ENCODE measurements around the gene PAN2.

PAN2 gene

GRCh38 chr12:56307221-56307965 lies 26.4 kb downstream of the PAN2 start:
- Mint-ChIP-seq H3K4me3 (no peak overlapping the region), H3K27me3 (ENCODE audit: low read depth) (no peaks in the 10 kb centered on the region), H3K9me3 (no peaks in the 10 kb centered on the region), H3K4me1 (ENCODE audit: low read depth) (no peaks in the 10 kb centered on the region), H3K27ac (no peak overlapping the region), H3K36me3 (ENCODE audit: low read depth) (peaks cover 10% of the 10 kb centered on the region)
- DNase-seq (ENCODE audit: low spot score): no peak

DNA sequence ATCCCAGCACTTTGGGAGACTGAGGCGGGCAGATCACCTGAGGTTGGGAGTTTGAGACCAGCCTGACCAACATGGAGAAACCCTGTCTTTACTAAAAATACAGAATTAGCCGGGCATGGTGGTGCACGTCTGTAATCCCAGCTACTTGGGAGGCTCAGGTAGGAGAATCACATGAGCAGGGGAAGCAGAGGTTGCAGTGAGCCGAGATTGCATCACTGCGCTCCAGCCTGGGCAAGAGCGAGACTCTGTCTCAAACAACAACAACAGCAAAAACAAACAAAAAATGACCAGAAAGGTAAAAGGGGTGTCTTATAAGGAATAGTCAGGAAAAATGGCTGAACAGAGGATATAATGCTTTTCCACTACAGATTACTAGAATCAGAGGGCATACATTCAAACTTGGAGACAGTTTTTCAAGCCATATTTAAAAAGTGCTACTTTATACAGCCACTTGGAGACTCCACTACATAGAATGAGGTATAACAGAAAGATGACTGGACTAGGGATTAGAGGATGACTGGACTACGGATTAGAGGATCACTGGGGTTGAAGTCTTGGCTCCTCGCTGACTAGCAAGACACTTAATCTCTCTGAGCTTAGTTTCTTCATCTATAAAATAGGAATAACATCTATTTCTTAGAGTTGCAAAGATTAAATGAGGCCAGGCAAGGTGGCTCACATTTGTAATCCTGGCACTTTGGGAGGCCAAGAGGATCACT lies 28.8 kb downstream of the PAN2 start:
- Mint-ChIP-seq H3K36me3 (ENCODE audit: low read depth) (peaks cover 5% of the 10 kb centered on the region), H3K27ac (no peak overlapping the region), H3K4me1 (ENCODE audit: low read depth) (peaks cover 15% of the 10 kb centered on the region), H3K4me3 (no peak overlapping the region), H3K27me3 (ENCODE audit: low read depth) (no peaks in the 10 kb centered on the region), H3K9me3 (no peaks in the 10 kb centered on the region)
- no peak for DNase-seq (ENCODE audit: low spot score)

DNA sequence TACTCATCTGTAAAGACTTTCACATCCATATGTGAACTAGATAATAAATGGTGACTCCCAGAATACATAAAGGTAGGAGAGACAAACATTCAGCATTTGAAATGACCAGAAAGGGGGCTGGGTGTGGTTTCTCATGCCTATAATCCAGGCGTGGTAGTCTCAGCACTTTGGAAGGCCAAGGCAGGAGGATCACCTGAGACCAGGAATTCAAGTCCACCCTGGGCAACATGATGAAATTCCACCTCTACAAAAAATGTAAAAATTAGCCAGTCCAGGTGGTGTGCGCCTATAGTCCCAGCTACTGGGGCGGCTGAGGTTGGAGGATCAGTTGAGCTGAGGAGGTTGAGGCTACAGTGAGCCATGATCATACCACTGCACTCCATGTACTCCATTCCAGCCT lies 29.5 kb downstream of the PAN2 start:
- Mint-ChIP-seq H3K27ac (no peak overlapping the region), H3K4me1 (ENCODE audit: low read depth) (peaks cover 15% of the 10 kb centered on the region), H3K36me3 (ENCODE audit: low read depth) (no peaks in the 10 kb centered on the region), H3K9me3 (no peaks in the 10 kb centered on the region), H3K27me3 (ENCODE audit: low read depth) (no peaks in the 10 kb centered on the region), H3K4me3 (no peak overlapping the region)
- no peak for DNase-seq (ENCODE audit: low spot score)

DNA sequence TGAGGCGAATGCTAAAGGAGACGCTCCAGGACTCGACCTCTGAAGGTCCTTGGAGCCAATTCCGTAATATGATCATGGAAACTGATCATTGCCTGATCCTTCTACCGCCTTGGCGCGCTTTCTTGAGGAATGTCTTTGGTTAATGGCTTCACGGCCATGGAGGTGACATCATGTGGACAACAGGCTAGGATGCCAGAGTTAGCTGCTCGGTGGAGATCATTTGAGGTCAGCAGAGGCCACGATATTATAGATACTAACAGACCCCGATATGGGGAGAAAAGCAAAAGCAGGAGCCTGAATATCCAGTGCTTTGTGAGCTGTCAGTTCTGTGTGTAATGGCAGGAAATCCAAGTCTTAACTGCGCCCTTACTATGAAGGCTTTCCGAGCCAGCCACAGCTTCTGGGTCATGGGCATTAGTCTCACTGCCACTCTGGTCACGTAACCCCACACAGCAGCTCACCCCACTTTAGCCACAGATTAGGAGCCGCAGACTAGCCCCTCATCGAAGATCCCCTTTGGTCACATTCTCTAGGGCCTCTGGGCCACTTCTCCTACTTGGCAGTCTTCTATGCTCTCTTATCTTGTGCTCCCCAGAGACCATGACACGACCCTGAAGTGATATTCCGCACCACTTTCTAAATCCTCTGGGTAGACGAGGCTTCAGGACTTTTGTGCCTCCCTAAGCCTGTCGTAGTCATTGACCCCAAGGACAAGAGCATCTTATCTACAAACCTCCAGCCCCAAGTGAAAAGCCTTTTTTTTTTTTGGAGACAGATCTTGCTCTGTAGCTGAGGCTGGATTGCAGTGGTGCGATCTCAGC lies 32.9 kb downstream of the PAN2 start:
- H3K36me3 Mint-ChIP-seq (ENCODE audit: low read depth): peaks cover 31% of the 10 kb centered on the region
- peak overlapping the region; percentile 98 for H3K4me3 Mint-ChIP-seq
- no peaks in the 10 kb centered on the region for H3K27me3 Mint-ChIP-seq (ENCODE audit: low read depth)
- peaks cover 39% of the 10 kb centered on the region for H3K4me1 Mint-ChIP-seq (ENCODE audit: low read depth)
- peak overlapping the region; percentile 96 for H3K27ac Mint-ChIP-seq
- no peaks in the 10 kb centered on the region for H3K9me3 Mint-ChIP-seq
- no peak for DNase-seq (ENCODE audit: low spot score)

- Mint-ChIP-seq H3K4me1 (ENCODE audit: low read depth) (peaks cover 39% of the 10 kb centered on the region), H3K36me3 (ENCODE audit: low read depth) (peaks cover 31% of the 10 kb centered on the region), H3K27me3 (ENCODE audit: low read depth) (no peaks in the 10 kb centered on the region), H3K27ac (peak within 1 kb of the TSS; percentile 96), H3K4me3 (peak within 1 kb of the TSS; percentile 98), H3K9me3 (no peaks in the 10 kb centered on the region)
- peak; percentile 97 for DNase-seq (ENCODE audit: low spot score)
These were observed 33.8 kb downstream of the PAN2 start, which contains the start of gene CS for GRCh38 chr12:56299853-56300643. TSS of gene CS (minus strand) at chr12:56300330. CDS start at chr12:56300201, 129 bp downstream.

- Mint-ChIP-seq H3K36me3 (ENCODE audit: low read depth) (peaks cover 32% of the 10 kb centered on the region), H3K4me1 (ENCODE audit: low read depth) (peaks cover 39% of the 10 kb centered on the region)
- DNase-seq (ENCODE audit: low spot score): peak; percentile 12
These were observed 34.4 kb downstream of the PAN2 start for GRCh38 chr12:56299308-56299852.

GRCh38 chr12:56298828-56299227 lies 35.0 kb downstream of the PAN2 start:
- Mint-ChIP-seq H3K4me3 (peak overlapping the region; percentile 98), H3K9me3 (no peaks in the 10 kb centered on the region), H3K27ac (peak overlapping the region; percentile 96), H3K4me1 (ENCODE audit: low read depth) (peaks cover 39% of the 10 kb centered on the region), H3K36me3 (ENCODE audit: low read depth) (peaks cover 32% of the 10 kb centered on the region), H3K27me3 (ENCODE audit: low read depth) (no peaks in the 10 kb centered on the region)
- no peak for DNase-seq (ENCODE audit: low spot score)

More at GRCh38 chr12:56299308-56299852, 34.4 kb downstream of the PAN2 start:
- peak overlapping the region; percentile 98 for H3K4me3 Mint-ChIP-seq
- H3K27ac Mint-ChIP-seq: peak overlapping the region; percentile 96
- no peaks in the 10 kb centered on the region for H3K9me3 Mint-ChIP-seq
- H3K27me3 Mint-ChIP-seq (ENCODE audit: low read depth): no peaks in the 10 kb centered on the region

DNA sequence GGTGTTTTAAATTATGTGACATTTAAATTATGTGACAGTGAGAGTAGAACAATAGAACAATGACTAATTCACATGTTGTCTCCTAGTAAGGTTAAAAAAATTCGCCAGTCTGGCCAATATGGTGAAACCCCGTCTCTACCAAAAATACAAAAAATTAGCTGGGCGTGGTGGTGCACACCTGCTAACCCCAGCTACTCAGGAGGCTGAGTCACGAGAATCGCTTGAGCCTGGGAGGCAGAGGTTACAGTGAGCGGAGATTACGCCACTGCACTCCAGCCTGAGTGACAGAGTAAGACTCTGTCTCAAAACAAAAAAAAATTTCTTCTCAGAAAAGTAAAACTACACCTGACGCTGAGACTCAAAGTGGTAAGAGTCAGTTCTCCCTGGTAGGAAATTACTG lies 36.4 kb downstream of the PAN2 start:
- peak overlapping the region; percentile 28 for H3K4me3 Mint-ChIP-seq
- H3K27me3 Mint-ChIP-seq (ENCODE audit: low read depth): no peaks in the 10 kb centered on the region
- no peak overlapping the region for H3K27ac Mint-ChIP-seq
- H3K4me1 Mint-ChIP-seq (ENCODE audit: low read depth): peaks cover 42% of the 10 kb centered on the region
- H3K9me3 Mint-ChIP-seq: no peaks in the 10 kb centered on the region
- H3K36me3 Mint-ChIP-seq (ENCODE audit: low read depth): peaks cover 36% of the 10 kb centered on the region
- no peak for DNase-seq (ENCODE audit: low spot score)

DNA sequence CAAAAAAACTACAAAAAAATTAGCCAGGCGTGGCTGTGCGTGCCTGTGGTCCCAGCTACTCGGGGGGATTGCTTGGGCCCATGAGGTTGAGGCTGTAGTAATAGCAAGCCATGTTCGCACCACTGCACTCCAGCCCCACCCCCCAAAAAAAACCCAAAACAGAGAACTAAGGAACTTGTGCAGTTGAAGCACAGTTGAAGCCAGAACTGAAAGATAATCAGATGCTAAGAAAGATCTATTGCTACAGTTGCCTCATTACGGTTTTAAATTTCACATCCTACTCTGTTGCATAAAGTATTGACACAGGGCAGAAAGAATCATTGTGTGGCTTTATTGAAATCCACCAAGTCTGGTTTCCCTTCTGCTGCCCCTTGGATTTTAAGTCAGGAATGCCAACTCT lies 37.5 kb downstream of the PAN2 start:
- no peak for DNase-seq (ENCODE audit: low spot score)
- Mint-ChIP-seq H3K27me3 (ENCODE audit: low read depth) (no peaks in the 10 kb centered on the region), H3K9me3 (no peaks in the 10 kb centered on the region), H3K27ac (no peak overlapping the region), H3K4me3 (no peak overlapping the region), H3K36me3 (ENCODE audit: low read depth) (peaks cover 41% of the 10 kb centered on the region), H3K4me1 (ENCODE audit: low read depth) (peaks cover 41% of the 10 kb centered on the region)

DNA sequence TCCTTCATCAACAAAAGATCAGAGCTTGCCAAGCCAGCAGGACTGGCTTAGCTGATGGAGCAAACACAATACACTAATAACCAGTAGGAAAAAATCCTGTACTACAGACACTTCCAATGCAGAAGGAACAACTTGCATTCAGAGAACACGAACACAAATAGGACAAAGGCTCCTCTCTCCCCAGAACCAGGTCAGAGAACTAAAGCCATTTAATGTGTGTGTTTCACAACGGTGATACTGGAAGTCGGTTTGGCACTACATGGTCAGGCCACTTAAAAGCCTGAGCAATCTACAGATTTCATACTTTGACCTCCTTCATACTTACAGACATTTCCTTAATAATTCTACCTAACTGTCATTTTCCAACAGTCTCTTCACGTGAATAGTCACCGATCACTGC lies 40.0 kb downstream of the PAN2 start:
- no peak overlapping the region for H3K27ac Mint-ChIP-seq
- peaks cover 49% of the 10 kb centered on the region for H3K36me3 Mint-ChIP-seq (ENCODE audit: low read depth)
- H3K4me1 Mint-ChIP-seq (ENCODE audit: low read depth): peaks cover 35% of the 10 kb centered on the region
- no peak for DNase-seq (ENCODE audit: low spot score)
- H3K4me3 Mint-ChIP-seq: no peak overlapping the region
- H3K27me3 Mint-ChIP-seq (ENCODE audit: low read depth): no peaks in the 10 kb centered on the region
- H3K9me3 Mint-ChIP-seq: no peaks in the 10 kb centered on the region

- Mint-ChIP-seq H3K27me3 (ENCODE audit: low read depth) (no peaks in the 10 kb centered on the region), H3K4me1 (ENCODE audit: low read depth) (peaks cover 16% of the 10 kb centered on the region), H3K36me3 (ENCODE audit: low read depth) (peaks cover 33% of the 10 kb centered on the region), H3K27ac (no peak overlapping the region), H3K9me3 (no peaks in the 10 kb centered on the region), H3K4me3 (no peak overlapping the region)
- DNase-seq (ENCODE audit: low spot score): no peak
These were observed 45.0 kb downstream of the PAN2 start for GRCh38 chr12:56288705-56289387.

GRCh38 chr12:56286044-56286830 lies 47.6 kb downstream of the PAN2 start:
- H3K9me3 Mint-ChIP-seq: no peaks in the 10 kb centered on the region
- H3K27me3 Mint-ChIP-seq (ENCODE audit: low read depth): no peaks in the 10 kb centered on the region
- no peak overlapping the region for H3K4me3 Mint-ChIP-seq
- H3K27ac Mint-ChIP-seq: no peak overlapping the region
- H3K36me3 Mint-ChIP-seq (ENCODE audit: low read depth): peaks cover 39% of the 10 kb centered on the region
- no peak for DNase-seq (ENCODE audit: low spot score)
- H3K4me1 Mint-ChIP-seq (ENCODE audit: low read depth): peaks cover 7% of the 10 kb centered on the region
